Mesendoderm (in vitro differentiated cells): ENCODE measurements around the gene PRSS38.

ENCODE experiments used
- DNase-seq: peaks from one replicate; pipeline ENCODE4 v3.0.0; 2013
- H2AK5ac ChIP-seq: 2 replicates; pipeline ENCODE4 v1.6.1; 2013; ENCODE audit warnings: low read length, inconsistent platforms
- H2BK120ac ChIP-seq: 2 replicates; pipeline ENCODE4 v1.6.1; 2013; ENCODE audit warnings: low read depth, mild to moderate bottlenecking, low read length, moderate library complexity, mixed read lengths
- H2BK15ac ChIP-seq: replicated peaks from 2 replicates; pipeline ENCODE4 v1.6.1; 2013; ENCODE audit warnings: low read depth, mild to moderate bottlenecking, moderate library complexity
- H2BK5ac ChIP-seq: 2 replicates; pipeline ENCODE4 v1.6.1; 2013; ENCODE audit warnings: low read length, inconsistent platforms
- H3K18ac ChIP-seq: 2 replicates; pipeline ENCODE4 v1.6.1; 2013; ENCODE audit warnings: mild to moderate bottlenecking, low read length, mixed read lengths
- H3K23ac ChIP-seq: one replicate; pipeline ENCODE4 v1.6.1; 2013; ENCODE audit warnings: low read length
- H3K27ac ChIP-seq: 2 replicates; pipeline ENCODE4 v1.5.1; 2013; ENCODE audit warnings: low read depth, mild to moderate bottlenecking, inconsistent platforms, low read length, moderate library complexity
- H3K27me3 ChIP-seq: 2 replicates; pipeline ENCODE4 v1.6.1; 2013; ENCODE audit warnings: low read length, control low read depth, mild to moderate bottlenecking, inconsistent platforms; ENCODE audit not compliant: insufficient read depth, poor library complexity
- H3K36me3 ChIP-seq: 2 replicates; pipeline ENCODE4 v1.6.1; 2013; ENCODE audit warnings: low read length, inconsistent platforms; ENCODE audit not compliant: control insufficient read depth, insufficient read depth
- H3K4ac ChIP-seq: one replicate; pipeline ENCODE4 v1.6.1; 2013; ENCODE audit warnings: low read depth, mild to moderate bottlenecking, low read length, moderate library complexity
- H3K4me1 ChIP-seq: 2 replicates; pipeline ENCODE4 v1.6.1; 2013; ENCODE audit warnings: low read depth, low read length, inconsistent platforms; ENCODE audit not compliant: control insufficient read depth
- H3K4me2 ChIP-seq: 2 replicates; pipeline ENCODE4 v1.6.1; 2013; ENCODE audit warnings: low read length
- H3K4me3 ChIP-seq: 2 replicates; pipeline ENCODE4 v1.5.1; 2013; ENCODE audit warnings: mild to moderate bottlenecking, low read length
- H3K56ac ChIP-seq: one replicate; pipeline ENCODE4 v1.6.1; 2013; ENCODE audit warnings: low read length
- H3K79me1 ChIP-seq: 2 replicates; pipeline ENCODE4 v1.6.1; 2013; ENCODE audit warnings: low read length, inconsistent platforms
- H3K79me2 ChIP-seq: 2 replicates; pipeline ENCODE4 v1.6.1; 2013; ENCODE audit warnings: mild to moderate bottlenecking, low read length; ENCODE audit not compliant: control insufficient read depth, insufficient read depth
- H3K9ac ChIP-seq: 2 replicates; pipeline ENCODE4 v1.6.1; 2013; ENCODE audit warnings: low read length, inconsistent platforms
- H4K5ac ChIP-seq: one replicate; pipeline ENCODE4 v1.6.1; 2013; ENCODE audit warnings: low read length
- H4K8ac ChIP-seq: one replicate; pipeline ENCODE4 v1.6.1; 2013; ENCODE audit warnings: low read depth, mild to moderate bottlenecking, control low read depth, low read length, moderate library complexity
- WGBS: extraction: QIAGEN DNeasy Blood & Tissue Kit; methylation state at CpG from one replicate; pipeline ENCODE4 v1.1.7; 2013; ENCODE audit warnings: low lambda C conversion rate, missing lambda C conversion rate; ENCODE audit not compliant: insufficient coverage; ENCODE audit errors: extremely low coverage; 5-methylcytosine and 5-hydroxymethylcytosine counted together

PRSS38 gene

DNA sequence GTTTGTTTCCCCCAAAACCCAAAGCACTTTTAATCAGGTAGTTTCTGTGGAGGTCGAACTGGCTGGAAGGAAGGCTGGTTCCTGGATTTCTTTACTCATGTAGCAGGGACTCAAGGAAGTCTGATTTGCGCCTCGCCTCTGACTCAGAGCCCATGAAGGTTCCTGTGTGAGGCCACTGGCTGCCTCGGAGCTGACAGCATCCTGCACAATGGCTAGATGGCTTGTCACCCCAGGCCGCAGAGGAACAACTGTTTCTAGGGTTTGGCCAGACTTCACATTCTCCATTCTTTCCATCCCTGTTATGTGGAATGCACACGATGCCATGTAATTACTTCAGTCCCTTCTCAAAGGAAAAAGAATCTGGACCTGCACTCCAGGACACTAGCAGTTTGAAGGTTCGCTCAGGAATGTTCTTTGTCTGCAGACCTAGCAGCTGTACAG is 39.1 kb upstream of the PRSS38 start:
- Histone ChIP-seq H3K79me1 (no peaks in the 10 kb centered on the region), H2BK120ac (no peak overlapping the region), H3K4me1 (no peaks in the 10 kb centered on the region), H4K5ac (no peak overlapping the region), H3K36me3 (no peaks in the 10 kb centered on the region), H3K27ac (no peak overlapping the region), H4K8ac (no peak overlapping the region), H3K4me3 (no peak overlapping the region), H2BK15ac (no peak overlapping the region), H2BK5ac (no peak overlapping the region), H3K9ac (no peak overlapping the region), H3K27me3 (no peaks in the 10 kb centered on the region), H3K4me2 (no peak overlapping the region), H3K4ac (no peak overlapping the region), H3K56ac (no peak overlapping the region), H3K79me2 (no peaks in the 10 kb centered on the region), H2AK5ac (no peak overlapping the region), H3K18ac (no peak overlapping the region), H3K23ac (no peak overlapping the region)
- no CpG with 5 or more reads among the region's 7 CpGs for WGBS
- DNase-seq: no peak

GRCh38 chr1:227777156-227777555 is 38.3 kb upstream of the PRSS38 start:
- H3K4me2 ChIP-seq: no peak overlapping the region
- no CpG with 5 or more reads among the region's 11 CpGs for WGBS
- H4K8ac ChIP-seq: no peak overlapping the region
- H2AK5ac ChIP-seq: no peak overlapping the region
- H3K27ac ChIP-seq: no peak overlapping the region
- no peaks in the 10 kb centered on the region for H3K4me1 ChIP-seq
- H2BK120ac ChIP-seq: no peak overlapping the region
- H3K56ac ChIP-seq: no peak overlapping the region
- H3K18ac ChIP-seq: no peak overlapping the region
- no peak overlapping the region for H2BK5ac ChIP-seq
- no peak overlapping the region for H3K4ac ChIP-seq
- no peaks in the 10 kb centered on the region for H3K79me2 ChIP-seq
- H2BK15ac ChIP-seq: no peak overlapping the region
- H3K27me3 ChIP-seq: no peaks in the 10 kb centered on the region
- no peaks in the 10 kb centered on the region for H3K79me1 ChIP-seq
- H3K23ac ChIP-seq: no peak overlapping the region
- H3K9ac ChIP-seq: no peak overlapping the region
- no peaks in the 10 kb centered on the region for H3K36me3 ChIP-seq
- no peak overlapping the region for H4K5ac ChIP-seq
- no peak for DNase-seq
- H3K4me3 ChIP-seq: no peak overlapping the region

GRCh38 chr1:227777646-227778045 is 37.8 kb upstream of the PRSS38 start:
- Histone ChIP-seq H4K8ac (no peak overlapping the region), H2BK15ac (no peak overlapping the region), H3K79me2 (no peaks in the 10 kb centered on the region), H3K4ac (no peak overlapping the region), H2BK5ac (no peak overlapping the region), H3K4me2 (no peak overlapping the region), H3K18ac (no peak overlapping the region), H3K4me3 (no peak overlapping the region), H3K27ac (no peak overlapping the region), H2BK120ac (no peak overlapping the region), H3K27me3 (no peaks in the 10 kb centered on the region), H3K36me3 (no peaks in the 10 kb centered on the region), H3K79me1 (no peaks in the 10 kb centered on the region), H3K23ac (no peak overlapping the region), H3K56ac (no peak overlapping the region), H4K5ac (no peak overlapping the region), H3K9ac (no peak overlapping the region), H3K4me1 (no peaks in the 10 kb centered on the region), H2AK5ac (no peak overlapping the region)
- no peak for DNase-seq
- WGBS: no CpG with 5 or more reads among the region's 4 CpGs

GRCh38 chr1:227778401-227778947 is 37.0 kb upstream of the PRSS38 start:
- Histone ChIP-seq H3K9ac (no peak overlapping the region), H3K18ac (no peak overlapping the region), H3K27me3 (no peaks in the 10 kb centered on the region), H2BK5ac (no peak overlapping the region), H3K79me2 (no peaks in the 10 kb centered on the region), H2BK120ac (no peak overlapping the region), H3K4me3 (no peak overlapping the region), H3K79me1 (no peaks in the 10 kb centered on the region), H2AK5ac (no peak overlapping the region), H4K5ac (no peak overlapping the region), H3K23ac (no peak overlapping the region), H3K36me3 (no peaks in the 10 kb centered on the region), H3K56ac (no peak overlapping the region), H3K4ac (no peak overlapping the region), H4K8ac (no peak overlapping the region), H2BK15ac (no peak overlapping the region), H3K27ac (no peak overlapping the region), H3K4me1 (no peaks in the 10 kb centered on the region), H3K4me2 (no peak overlapping the region)
- WGBS: no CpG with 5 or more reads among the region's 8 CpGs
- no peak for DNase-seq

- Histone ChIP-seq H3K56ac (no peak overlapping the region), H3K79me1 (no peaks in the 10 kb centered on the region), H3K4me1 (no peaks in the 10 kb centered on the region), H3K23ac (no peak overlapping the region), H3K18ac (no peak overlapping the region), H3K4me2 (no peak overlapping the region), H3K9ac (no peak overlapping the region), H2BK15ac (no peak overlapping the region), H4K8ac (no peak overlapping the region), H4K5ac (no peak overlapping the region), H3K79me2 (no peaks in the 10 kb centered on the region), H3K27me3 (no peaks in the 10 kb centered on the region), H3K4ac (no peak overlapping the region), H2BK120ac (no peak overlapping the region), H3K27ac (no peak overlapping the region), H3K36me3 (no peaks in the 10 kb centered on the region), H3K4me3 (no peak overlapping the region), H2BK5ac (no peak overlapping the region), H2AK5ac (no peak overlapping the region)
- no peak for DNase-seq
- WGBS: no CpG with 5 or more reads among the region's 10 CpGs
Measured at GRCh38 chr1:227779021-227779441, 36.4 kb upstream of the PRSS38 start.

DNA sequence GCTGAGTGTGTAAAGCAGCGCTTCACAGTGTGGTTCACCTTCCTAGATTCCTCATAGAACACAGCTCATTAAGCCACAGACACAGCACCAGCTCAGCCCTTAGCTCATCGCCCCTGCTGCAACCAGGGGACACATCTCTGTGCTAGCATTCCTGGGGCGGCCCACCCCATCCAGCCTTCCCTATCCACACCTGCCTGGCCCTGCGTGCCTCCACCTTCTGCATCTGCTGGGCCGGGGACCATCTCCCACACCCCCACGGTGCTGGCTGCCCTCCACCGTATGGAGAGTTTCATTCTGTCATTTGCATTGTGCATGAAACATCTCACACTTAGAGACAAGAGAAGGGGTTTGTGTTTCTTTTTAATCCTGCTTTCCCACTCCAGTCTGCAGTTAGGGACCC is 35.8 kb upstream of the PRSS38 start:
- no peak overlapping the region for H2BK120ac ChIP-seq
- no peak overlapping the region for H3K23ac ChIP-seq
- H2BK5ac ChIP-seq: no peak overlapping the region
- no peak for DNase-seq
- no CpG with 5 or more reads among the region's 7 CpGs for WGBS
- no peak overlapping the region for H2BK15ac ChIP-seq
- no peak overlapping the region for H4K8ac ChIP-seq
- no peaks in the 10 kb centered on the region for H3K4me1 ChIP-seq
- H3K4me2 ChIP-seq: no peak overlapping the region
- no peaks in the 10 kb centered on the region for H3K27me3 ChIP-seq
- H3K56ac ChIP-seq: no peak overlapping the region
- H3K79me2 ChIP-seq: no peaks in the 10 kb centered on the region
- H3K36me3 ChIP-seq: no peaks in the 10 kb centered on the region
- H3K4ac ChIP-seq: no peak overlapping the region
- no peak overlapping the region for H3K4me3 ChIP-seq
- no peak overlapping the region for H3K18ac ChIP-seq
- no peak overlapping the region for H3K27ac ChIP-seq
- no peaks in the 10 kb centered on the region for H3K79me1 ChIP-seq
- no peak overlapping the region for H2AK5ac ChIP-seq
- no peak overlapping the region for H3K9ac ChIP-seq
- no peak overlapping the region for H4K5ac ChIP-seq
